Body of pancreas (tissue), 4 donors: ENCODE data around the gene PSMD9. TPM values are rescaled to one million over a fixed set of nuclear protein-coding genes. Genes with fewer than 3 reads are reported as not detected.
"Not testable (repeated sequence)": the region's sequence is repeated elsewhere in the genome, so short reads cannot be mapped to it uniquely, and the experiment has no call there.

ENCODE experiments used
- ATAC-seq: fragments of 150-250 bp; one replicate; pipeline ENCODE4 v1.9.1; 2016
- DNase-seq, 4 donors: peaks; one replicate each; pipeline ENCODE4 v3.0.0-alpha.2; 2019
- H3K27ac ChIP-seq, 4 donors: fragments of 200-600 bp; sonication (generic); 1 replicate in 3 of 4; 2 replicates in 1 of 4; pipeline versions ENCODE4 v1.5.1 to v1.6.1; 2016 to 2019; ENCODE audit warnings: mild to moderate bottlenecking in 1 of 4, mixed read lengths in 1 of 4, moderate library complexity in 1 of 4
- H3K27me3 ChIP-seq, 2 donors: fragments of 200-600 bp; sonication (generic); one replicate each; pipeline ENCODE4 v1.6.0; 2016; ENCODE audit warnings: mild to moderate bottlenecking in 1 of 2
- H3K36me3 ChIP-seq, 2 donors: fragments of 200-600 bp; sonication (generic); replicated peaks in 1 of 2; 2 replicates each; pipeline ENCODE4 v1.5.1; 2016; ENCODE audit warnings: low read depth in 2 of 2; ENCODE audit not compliant: insufficient read depth in 1 of 2
- H3K4me1 ChIP-seq: fragments of 200-600 bp; sonication (generic); one replicate; pipeline ENCODE4 v1.6.0; 2016
- H3K4me3 ChIP-seq, 2 donors: fragments of 200-600 bp; sonication (generic); 1 replicate in 1 of 2; 2 replicates in 1 of 2; pipeline ENCODE4 v1.5.1; 2016 to 2019
- H3K9me3 ChIP-seq, 3 donors: fragments of 200-600 bp; sonication (generic); 1 replicate in 2 of 3; 2 replicates in 1 of 3; pipeline ENCODE4 v1.5.1; 2016
- POLR2A ChIP-seq, 3 donors: fragments of 450-650 bp; IDR thresholded peaks; one replicate each; pipeline ENCODE4 v1.6.1; 2016; ENCODE audit warnings: antibody characterized with exemption in 3 of 3, mild to moderate bottlenecking in 2 of 3
- WGBS, 2 donors: methylation state at CpG; one replicate each; pipeline ENCODE4 v1.1.5; 2017; 5-methylcytosine and 5-hydroxymethylcytosine counted together
- intact Hi-C: fragments of 100-400 bp; cut with DNase I; formaldehyde crosslinking; loops from one replicate; pipeline ENCODE4 v1.15.1; 2023
- total RNA-seq, 2 donors: library from RNA; depleted of rRNA; stranded (reverse); fragments of >200 nt; gene quantifications; one replicate each; pipeline ENCODE4 v1.1.0, GENCODE V29; 2016
- TF ChIP-seq, protein P1 (sequence below), 7 experiments: fragments of 450-650 bp in 4 of 7; fragments of 200-600 bp in 3 of 7; sonication (generic) in 3 of 7; IDR thresholded peaks; one replicate each; pipeline ENCODE4 v1.5.1; 2016 to 2019; ENCODE audit warnings: antibody characterized with exemption in 7 of 7

The PSMD9 gene
- total RNA-seq, 2 donors from 2014 or later: 23.1 to 42.3 TPM

DNA sequence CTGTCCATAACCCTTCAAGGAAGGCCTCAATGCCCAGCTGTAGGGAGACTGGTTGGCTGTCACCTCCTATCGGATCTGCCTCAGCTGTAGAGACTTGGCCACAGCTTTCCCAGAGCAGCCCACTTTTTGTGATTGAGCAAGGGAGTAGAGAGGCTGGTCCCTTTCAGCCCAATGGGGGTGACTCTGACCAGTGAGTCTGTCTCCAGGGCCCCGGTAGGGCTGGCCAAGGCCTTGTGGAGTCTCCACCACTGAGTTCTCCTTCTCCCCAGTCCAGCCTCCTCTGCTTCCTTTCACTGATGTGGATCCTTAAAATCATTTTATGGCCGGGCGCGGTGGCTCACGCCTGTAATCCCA, 15.4 kb upstream of the PSMD9 start:
- ATAC-seq: no peak
- 90 to 97% methylated on average over 5 to 6 of the region's 6 CpGs for WGBS, 2 donors
- no peak overlapping the region for H3K27ac ChIP-seq

DNA sequence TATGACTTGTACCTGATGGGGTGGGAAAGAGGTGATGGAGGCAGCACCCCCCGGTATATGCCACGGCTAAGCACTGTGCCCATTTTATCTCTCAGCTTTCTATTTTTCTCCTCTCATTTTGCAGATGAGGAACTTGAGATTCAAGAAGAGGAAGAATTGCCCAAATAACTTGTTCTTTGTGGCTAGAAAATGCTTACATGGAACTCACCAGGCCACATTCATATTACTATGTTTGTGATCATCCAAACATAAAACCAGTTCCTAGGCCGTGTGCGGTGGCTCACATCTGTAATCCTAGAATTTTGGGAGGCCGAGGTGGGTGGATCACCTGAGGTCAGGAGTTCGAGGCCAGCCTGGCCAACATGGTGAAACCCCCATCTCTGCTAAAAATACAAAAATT, 14.5 kb upstream of the PSMD9 start:
- H3K36me3 ChIP-seq: no peaks in the 10 kb centered on the region
- TF ChIP-seq POLR2A (IDR thresholded peaks at IDR 0.05): no peak
- TF ChIP-seq, protein P1, sequence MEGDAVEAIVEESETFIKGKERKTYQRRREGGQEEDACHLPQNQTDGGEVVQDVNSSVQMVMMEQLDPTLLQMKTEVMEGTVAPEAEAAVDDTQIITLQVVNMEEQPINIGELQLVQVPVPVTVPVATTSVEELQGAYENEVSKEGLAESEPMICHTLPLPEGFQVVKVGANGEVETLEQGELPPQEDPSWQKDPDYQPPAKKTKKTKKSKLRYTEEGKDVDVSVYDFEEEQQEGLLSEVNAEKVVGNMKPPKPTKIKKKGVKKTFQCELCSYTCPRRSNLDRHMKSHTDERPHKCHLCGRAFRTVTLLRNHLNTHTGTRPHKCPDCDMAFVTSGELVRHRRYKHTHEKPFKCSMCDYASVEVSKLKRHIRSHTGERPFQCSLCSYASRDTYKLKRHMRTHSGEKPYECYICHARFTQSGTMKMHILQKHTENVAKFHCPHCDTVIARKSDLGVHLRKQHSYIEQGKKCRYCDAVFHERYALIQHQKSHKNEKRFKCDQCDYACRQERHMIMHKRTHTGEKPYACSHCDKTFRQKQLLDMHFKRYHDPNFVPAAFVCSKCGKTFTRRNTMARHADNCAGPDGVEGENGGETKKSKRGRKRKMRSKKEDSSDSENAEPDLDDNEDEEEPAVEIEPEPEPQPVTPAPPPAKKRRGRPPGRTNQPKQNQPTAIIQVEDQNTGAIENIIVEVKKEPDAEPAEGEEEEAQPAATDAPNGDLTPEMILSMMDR (IDR thresholded peaks at IDR 0.05): no peak
- H3K9me3 ChIP-seq: no peaks in the 10 kb centered on the region
- ATAC-seq (no peak), DNase-seq (no peak)
- H3K4me3 ChIP-seq: no peak overlapping the region
- WGBS, 2 donors: 78 to 94% methylated on average over 6 of the region's 6 CpGs
- intact Hi-C loops: no loop called here
- H3K27me3 ChIP-seq: no peaks in the 10 kb centered on the region
- H3K27ac ChIP-seq: no peak overlapping the region
- H3K4me1 ChIP-seq: no peaks in the 10 kb centered on the region

More for the DNA sequence above, 15.4 kb upstream of the PSMD9 start:
- Histone ChIP-seq H3K27me3 (no peaks in the 10 kb centered on the region), H3K4me3 (no peak overlapping the region), H3K36me3 (no peaks in the 10 kb centered on the region), H3K4me1 (no peaks in the 10 kb centered on the region), H3K9me3 (no peaks in the 10 kb centered on the region)
- intact Hi-C loops: no loop called here
- peak in 1 of 4 donors; percentile 28 for DNase-seq
- TF ChIP-seq POLR2A (IDR thresholded peaks at IDR 0.05): no peak
- TF ChIP-seq, protein P1 (IDR thresholded peaks at IDR 0.05): no peak

DNA sequence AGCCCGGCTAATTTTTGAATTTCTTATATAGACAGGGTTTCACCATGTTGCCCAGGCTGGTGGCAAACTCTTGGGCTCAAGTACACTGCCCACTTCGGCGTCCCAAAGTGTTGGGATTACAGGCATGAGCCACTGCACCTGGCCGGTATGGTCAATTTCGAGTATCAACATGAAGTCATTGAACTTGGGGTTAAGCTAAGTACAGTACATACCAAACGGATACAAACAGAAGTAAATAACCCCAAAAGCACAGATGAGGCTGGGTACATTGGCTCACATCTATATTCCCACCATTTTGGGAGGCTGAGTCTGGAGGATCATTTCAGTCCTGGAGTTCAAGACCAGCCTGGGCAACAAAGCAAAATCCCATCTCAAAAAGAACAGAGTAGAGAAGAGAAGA, 13.0 kb upstream of the PSMD9 start:
- WGBS, 2 donors: 73 to 83% methylated on average over 5 to 6 of the region's 6 CpGs
- Histone ChIP-seq H3K27ac (no peak overlapping the region), H3K36me3 (no peaks in the 10 kb centered on the region), H3K27me3 (no peaks in the 10 kb centered on the region), H3K4me1 (no peaks in the 10 kb centered on the region), H3K4me3 (no peak overlapping the region), H3K9me3 (no peaks in the 10 kb centered on the region)
- ATAC-seq (no peak), DNase-seq (no peak)
- TF ChIP-seq POLR2A (IDR thresholded peaks at IDR 0.05): no peak
- TF ChIP-seq, protein P1 (IDR thresholded peaks at IDR 0.05): no peak
- intact Hi-C loops: no loop called here

DNA sequence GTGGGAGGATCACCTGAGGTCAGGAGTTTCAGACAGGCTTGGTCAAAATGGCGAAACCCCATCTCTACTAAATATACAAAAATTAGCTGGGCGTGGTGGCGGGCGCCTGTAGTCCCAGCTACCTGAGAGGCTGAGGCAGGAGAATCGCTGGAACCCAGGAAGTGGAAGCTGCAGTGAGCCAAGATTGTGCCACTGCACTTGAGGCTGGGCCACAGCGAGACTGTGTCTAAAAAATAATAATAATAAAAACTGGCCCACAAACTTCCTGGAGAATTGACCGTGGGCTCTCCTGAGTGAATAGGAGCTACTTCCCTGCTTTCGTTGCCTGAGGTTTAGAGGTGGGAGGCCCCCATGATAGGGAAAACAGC, 12.5 kb upstream of the PSMD9 start:
- intact Hi-C loops, DNase-seq, ATAC-seq, H3K9me3 ChIP-seq, H3K36me3 ChIP-seq, H3K4me3 ChIP-seq, H3K4me1 ChIP-seq, H3K27ac ChIP-seq, H3K27me3 ChIP-seq: not testable (repeated sequence)
- WGBS, 2 donors: 83 to 97% methylated on average over 8 of the region's 8 CpGs

DNA sequence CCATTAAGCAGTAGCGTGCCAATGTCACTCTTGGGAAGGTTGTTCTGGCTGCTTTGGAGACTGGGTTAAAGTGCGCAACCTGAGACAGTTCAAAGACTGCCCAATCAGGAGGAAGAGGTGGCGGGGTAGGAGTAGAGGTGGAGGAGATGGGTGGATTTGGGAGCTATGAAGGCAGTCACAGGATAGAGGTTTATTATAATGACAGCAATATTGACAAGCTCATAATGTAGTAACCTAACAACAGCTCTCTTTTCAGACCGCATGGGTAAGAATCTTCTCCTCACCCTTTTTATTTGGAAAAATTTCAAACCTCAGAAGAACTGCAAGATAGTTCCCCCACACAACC, 5.3 kb upstream of the PSMD9 start:
- Histone ChIP-seq H3K27me3 (no peaks in the 10 kb centered on the region), H3K4me1 (peaks cover 4% of the 10 kb centered on the region), H3K27ac (no peak overlapping the region), H3K4me3 (no peak overlapping the region), H3K36me3 (no peaks in the 10 kb centered on the region), H3K9me3 (no peaks in the 10 kb centered on the region)
- DNase-seq (no peak), ATAC-seq (no peak)
- TF ChIP-seq, protein P1 (IDR thresholded peaks at IDR 0.05): no peak
- TF ChIP-seq POLR2A (IDR thresholded peaks at IDR 0.05): no peak
- WGBS, 2 donors: 62 to 65% methylated on average over 4 of the region's 4 CpGs
- intact Hi-C loops: loop anchor here (10.0 kb wide), 2 partner anchors 88 to 188 kb away; partner anchors contain the start of gene RHOF

DNA sequence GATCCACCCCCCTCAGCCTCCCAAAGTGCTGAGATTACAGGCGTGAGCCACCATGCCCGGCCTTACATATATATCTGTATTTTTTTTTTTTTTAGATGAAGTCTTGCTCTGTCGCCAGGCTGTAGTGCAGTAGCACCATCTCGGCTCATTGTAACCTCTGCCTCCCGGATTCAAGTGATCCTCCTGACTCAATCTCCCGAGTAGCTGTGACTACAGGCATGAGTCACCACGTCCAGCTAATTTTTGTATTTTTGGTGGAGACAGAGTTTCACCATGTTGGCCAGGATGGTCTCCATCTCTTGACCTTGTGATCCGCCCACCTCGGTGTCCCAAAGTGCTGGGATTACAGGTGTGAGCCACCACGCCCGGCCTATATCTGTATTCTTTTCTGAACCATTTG, 3.5 kb upstream of the PSMD9 start:
- WGBS, 2 donors: 80 to 81% methylated on average over 11 of the region's 11 CpGs
- ATAC-seq, H3K36me3 ChIP-seq, DNase-seq, H3K9me3 ChIP-seq, H3K27me3 ChIP-seq, H3K4me3 ChIP-seq, H3K27ac ChIP-seq: not testable (repeated sequence)
- intact Hi-C loops: loop anchor here (10.0 kb wide), 2 partner anchors 90 to 190 kb away; partner anchors contain the start of gene RHOF
- H3K4me1 ChIP-seq: peaks cover 15% of the 10 kb centered on the region
